HL-60/S4 treated with phorbol 12-myristate 13-acetate at 8.2 ng/mL for 4 days and 3 days (cell line): ENCODE data around the gene NCAPD2.
"Not testable (repeated sequence)": the region's sequence is repeated elsewhere in the genome, so short reads cannot be mapped to it uniquely, and the experiment has no call there.

Source experiments
- in situ Hi-C: fragments of 300-500 bp; cut with MboI; formaldehyde crosslinking; loops from 2 replicates; pipeline ENCODE4 v1.15.0; 2022; ENCODE audit warnings: low sequenced_read_pairs

NCAPD2 gene

DNA sequence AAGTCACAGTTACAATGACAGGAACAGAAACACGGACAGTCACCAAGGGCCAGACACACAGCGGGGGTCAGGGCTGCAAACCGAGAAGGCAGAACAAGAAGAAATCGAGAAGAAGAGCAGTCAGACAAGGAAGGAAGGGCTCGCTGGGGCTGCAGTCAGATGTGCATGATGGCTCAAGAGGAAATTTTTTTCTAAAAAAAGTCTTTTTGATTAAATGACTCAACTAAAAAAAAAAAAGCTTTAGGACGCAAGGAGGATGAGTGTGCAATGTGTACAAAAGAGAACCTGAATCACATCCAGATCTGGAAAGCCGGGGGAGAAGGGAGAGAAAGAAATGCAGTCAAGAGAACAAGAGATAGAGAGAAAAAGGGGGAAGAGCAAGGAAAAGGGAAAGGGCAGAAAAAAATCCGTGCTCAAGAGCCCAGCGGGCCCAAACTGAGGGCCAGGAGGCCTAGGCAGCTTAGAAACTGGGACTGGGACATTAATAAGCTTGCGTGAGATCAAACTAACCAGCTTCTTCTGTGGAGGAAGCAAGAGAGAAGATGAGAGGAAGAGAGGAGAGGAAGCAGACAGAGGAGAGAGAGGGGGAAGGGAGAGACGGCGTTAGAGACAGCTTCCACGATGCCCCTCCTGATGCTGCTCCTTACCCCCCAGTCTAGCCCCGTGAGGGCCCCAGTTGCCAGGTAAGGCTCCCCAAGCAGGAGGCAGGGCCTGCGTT, 55.2 kb downstream of the NCAPD2 start:
- in situ Hi-C loops, result no loop called here

GRCh38 chr12:6549684-6550151, 55.8 kb downstream of the NCAPD2 start:
- in situ Hi-C loops, result no loop called here

- in situ Hi-C loops, result no loop called here
Observed at GRCh38 chr12:6550294-6551062, 56.6 kb downstream of the NCAPD2 start.

DNA sequence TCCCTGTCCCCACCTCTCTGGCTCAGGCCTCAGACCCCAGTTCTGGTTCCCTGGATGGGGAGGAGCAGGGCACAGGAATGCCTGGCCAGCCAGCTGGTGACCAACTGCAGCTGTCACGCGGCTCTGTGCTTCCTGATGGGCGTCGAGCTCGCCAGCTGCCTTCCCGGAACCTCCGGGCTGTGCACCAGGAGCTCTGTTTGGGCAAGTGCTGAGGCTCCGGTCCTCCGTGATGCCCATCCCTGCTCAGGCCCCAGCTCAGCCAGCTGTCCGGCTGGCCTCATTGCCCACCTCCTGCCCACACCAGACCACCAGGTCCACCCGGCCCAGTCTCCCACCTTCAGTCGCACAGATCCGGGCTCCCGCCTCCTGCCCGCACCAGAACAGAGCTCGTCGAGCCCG, 57.2 kb downstream of the NCAPD2 start:
- in situ Hi-C loops, result no loop called here

- in situ Hi-C loops, result no loop called here
Observed at GRCh38 chr12:6551496-6552139, 57.7 kb downstream of the NCAPD2 start.

DNA sequence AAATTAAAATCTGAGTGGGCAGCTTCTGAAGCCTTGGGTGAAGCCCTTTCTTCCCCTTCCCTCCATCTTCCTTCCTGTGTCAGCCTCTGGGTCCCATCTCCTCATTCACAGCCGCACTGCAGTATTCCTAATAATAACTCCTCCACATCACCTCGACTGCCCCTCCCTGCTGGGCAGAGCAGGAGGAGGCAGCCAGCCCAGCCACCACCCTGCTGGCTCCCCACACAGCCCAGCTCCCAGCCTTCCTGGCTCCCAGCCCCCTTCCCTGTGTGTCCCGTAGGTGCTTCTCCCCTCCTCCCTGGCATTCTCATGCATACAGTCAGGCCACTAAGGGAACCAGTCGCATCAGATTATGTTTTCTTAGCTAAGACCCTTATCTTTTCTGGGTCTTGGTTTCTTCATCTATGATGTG, 58.2 kb downstream of the NCAPD2 start:
- in situ Hi-C loops, result no loop called here

DNA sequence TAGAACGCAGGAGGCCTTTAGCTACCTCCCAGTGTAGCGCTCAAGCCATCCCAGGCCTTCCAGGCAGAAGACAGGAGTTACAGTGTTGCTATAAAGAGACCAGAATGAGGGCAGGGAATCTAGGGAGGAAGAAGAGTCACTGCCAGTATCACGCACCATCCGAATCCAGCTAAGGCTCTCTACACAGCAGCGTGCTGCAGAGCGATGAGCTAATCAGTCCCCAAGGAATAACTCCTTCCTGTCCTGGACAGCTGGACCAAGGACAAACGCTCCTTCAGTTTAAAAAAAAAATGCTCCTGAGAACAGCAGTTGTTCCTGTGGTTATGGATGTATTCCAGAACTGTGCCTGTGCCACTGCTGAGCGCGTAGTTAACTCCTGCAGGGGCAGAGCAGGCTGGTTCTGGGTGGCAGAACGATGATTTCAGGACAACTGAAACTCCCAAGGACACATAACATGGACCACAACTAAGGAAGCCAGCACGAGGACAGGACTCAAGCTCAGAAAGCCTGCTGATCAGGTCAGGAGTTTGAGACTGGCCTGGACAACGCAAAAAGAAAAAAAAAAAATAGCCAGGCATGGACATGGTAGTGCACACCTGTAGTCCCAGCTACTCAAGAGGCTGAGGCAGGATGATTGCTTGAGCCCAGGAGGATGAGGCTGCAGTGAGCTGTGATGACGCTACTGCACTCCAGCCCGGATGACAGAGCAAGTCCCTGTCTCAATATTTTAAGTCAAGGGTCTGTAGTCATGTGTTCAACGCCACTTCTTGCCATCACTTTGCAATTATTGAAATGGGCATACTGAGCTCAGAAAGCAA, 59.4 kb downstream of the NCAPD2 start:
- in situ Hi-C loops, result no loop called here

- in situ Hi-C loops, result no loop called here
Observed at GRCh38 chr12:6554168-6555017, 60.5 kb downstream of the NCAPD2 start.

GRCh38 chr12:6555018-6555691, 61.3 kb downstream of the NCAPD2 start:
- in situ Hi-C loops, result no loop called here

- in situ Hi-C loops, result not testable (repeated sequence)
Observed at GRCh38 chr12:6556496-6556817, 62.6 kb downstream of the NCAPD2 start.

DNA sequence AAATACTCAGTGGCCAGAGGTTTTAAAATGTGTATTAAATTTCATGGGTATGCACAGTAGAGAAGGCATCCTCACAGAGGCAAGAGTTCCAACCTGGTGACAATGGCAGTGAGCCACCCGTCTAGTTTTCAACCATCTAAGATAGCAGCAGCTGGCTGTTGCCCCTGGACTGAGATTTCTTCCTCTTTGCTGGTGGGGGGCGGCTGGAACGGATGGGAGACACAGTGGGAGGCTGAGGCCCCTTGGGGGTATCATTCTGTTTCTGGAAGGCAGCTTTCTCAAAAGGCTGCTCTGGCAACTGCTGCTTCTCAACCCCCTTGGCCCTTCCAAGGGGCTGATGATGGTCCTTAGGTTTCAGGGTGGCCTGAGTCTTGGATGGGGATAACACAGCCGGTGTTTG, 63.0 kb downstream of the NCAPD2 start:
- in situ Hi-C loops, result no loop called here

- in situ Hi-C loops, result not testable (repeated sequence)
Observed at GRCh38 chr12:6558014-6558760, 64.3 kb downstream of the NCAPD2 start.

- in situ Hi-C loops, result no loop called here
Observed at GRCh38 chr12:6559500-6559899, 65.6 kb downstream of the NCAPD2 start.

DNA sequence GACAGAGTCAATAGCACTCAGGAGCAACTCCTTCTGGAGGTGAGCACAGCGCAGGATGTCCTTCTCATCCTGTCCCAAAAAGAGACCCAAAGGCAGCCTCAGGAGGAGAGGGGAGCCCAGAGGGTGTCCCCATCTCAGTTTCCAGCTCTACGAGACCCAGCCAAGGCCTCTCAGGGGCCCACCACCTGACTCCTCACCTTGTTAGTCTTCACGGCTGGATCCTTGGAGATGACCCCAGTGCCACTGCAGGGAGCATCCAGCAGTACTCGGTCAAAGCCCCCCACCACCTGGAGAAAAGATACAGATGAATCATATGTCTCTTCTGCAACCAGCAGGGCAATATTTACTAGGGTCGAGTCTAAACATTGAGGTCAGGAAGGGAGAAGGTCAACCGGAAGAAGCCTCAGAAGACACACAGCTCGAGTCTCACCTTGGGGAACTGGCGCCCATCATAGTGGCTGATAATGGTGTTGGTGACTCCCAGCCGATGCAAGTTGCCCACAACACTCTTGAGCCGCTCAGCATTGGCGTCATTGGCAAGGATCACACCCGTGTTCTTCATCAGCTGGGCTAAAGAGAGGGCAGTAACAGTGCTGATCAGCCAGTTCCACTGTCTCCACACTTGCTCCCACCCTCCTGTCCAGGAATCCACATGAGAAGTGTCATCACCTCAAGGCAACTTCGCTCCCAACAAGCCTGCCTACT, 66.8 kb downstream of the NCAPD2 start:
- in situ Hi-C loops, result no loop called here

GRCh38 chr12:6562881-6563280, 69.0 kb downstream of the NCAPD2 start:
- in situ Hi-C loops, result no loop called here

DNA sequence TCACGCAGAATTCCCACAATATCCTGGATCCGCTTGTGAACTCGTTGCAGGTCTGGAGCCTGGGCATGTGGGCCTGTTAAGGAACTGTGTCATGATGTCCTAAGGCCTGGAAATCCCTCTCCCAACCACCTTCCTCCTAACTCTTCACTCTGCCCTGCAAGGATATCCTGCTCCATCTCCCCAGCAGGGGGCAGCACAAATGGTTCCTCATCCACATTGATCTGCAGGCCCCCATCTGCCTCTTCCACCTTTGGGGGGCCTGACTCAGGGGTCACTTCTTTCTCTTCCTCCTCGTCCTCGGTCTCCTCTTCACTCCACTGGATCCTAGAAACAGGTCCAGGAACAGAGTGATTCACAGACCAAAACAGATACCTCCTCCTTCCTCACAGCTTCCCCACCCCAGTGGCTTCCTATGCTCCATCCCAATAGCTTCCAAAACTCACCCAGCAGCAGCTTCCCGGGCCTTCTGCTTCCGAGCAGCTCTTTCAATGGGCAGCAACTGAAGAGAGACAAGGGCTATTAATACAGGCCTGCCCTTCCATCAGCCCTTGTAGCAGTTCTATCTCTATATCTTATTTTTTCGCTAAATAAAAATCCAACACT, 69.6 kb downstream of the NCAPD2 start:
- in situ Hi-C loops, result no loop called here

DNA sequence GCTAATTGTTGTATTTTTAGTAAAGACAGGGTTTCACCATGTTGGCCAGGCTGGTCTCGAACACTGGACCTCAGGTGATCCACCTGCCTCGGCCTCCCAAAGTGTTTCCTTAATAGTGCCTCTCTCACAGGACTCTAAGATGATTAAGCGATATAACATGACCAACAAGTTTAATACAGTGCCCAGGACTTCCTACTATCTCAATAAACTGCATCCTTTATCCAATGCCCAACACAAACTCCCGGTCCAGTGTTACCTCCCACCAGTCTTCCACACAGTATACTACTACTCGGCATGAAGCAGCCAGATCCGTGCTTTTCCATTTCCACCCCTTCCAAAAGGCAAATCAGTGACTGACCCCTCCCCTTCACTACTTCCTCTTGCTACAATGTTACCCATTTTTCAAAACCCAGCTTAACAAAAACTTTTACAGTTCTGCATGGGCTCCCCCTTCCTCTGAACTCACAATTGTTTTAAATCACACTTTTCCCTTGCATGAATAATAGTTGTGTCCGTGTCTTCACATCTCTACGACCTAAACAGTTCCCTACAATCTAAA, 73.3 kb downstream of the NCAPD2 start:
- in situ Hi-C loops, result no loop called here

GRCh38 chr12:6569312-6569711, 75.4 kb downstream of the NCAPD2 start:
- in situ Hi-C loops, result no loop called here
